Esophagus (tissue), 2 donors: ENCODE data around the gene RNASEL. TPM values are rescaled to one million over a fixed set of nuclear protein-coding genes. Genes with fewer than 3 reads are reported as not detected.
"Not testable (repeated sequence)": the region's sequence is repeated elsewhere in the genome, so short reads cannot be mapped to it uniquely, and the experiment has no call there.

Source experiments
- H3K27ac ChIP-seq, 2 donors: one replicate each; pipeline ENCODE4 v1.5.1; 2013; ENCODE audit warnings: low read depth in 2 of 2, mild to moderate bottlenecking in 2 of 2, inconsistent platforms in 1 of 2, low read length in 1 of 2, moderate library complexity in 1 of 2
- H3K27me3 ChIP-seq, 2 donors: one replicate each; pipeline ENCODE4 v1.6.1; 2013; ENCODE audit warnings: low read length in 2 of 2, control low read depth in 1 of 2, mild to moderate bottlenecking in 1 of 2; ENCODE audit not compliant: insufficient read depth in 2 of 2, control insufficient read depth in 1 of 2
- H3K36me3 ChIP-seq, 2 donors: one replicate each; pipeline ENCODE4 v1.6.1; 2013; ENCODE audit warnings: low read length in 1 of 2; ENCODE audit not compliant: control insufficient read depth in 2 of 2, insufficient read depth in 2 of 2
- H3K4me1 ChIP-seq, 2 donors: one replicate each; pipeline ENCODE4 v1.6.1; 2013; ENCODE audit warnings: low read length in 1 of 2; ENCODE audit not compliant: control insufficient read depth in 2 of 2, insufficient read depth in 2 of 2
- H3K4me3 ChIP-seq, 2 donors: one replicate each; pipeline ENCODE4 v1.5.1; 2013; ENCODE audit warnings: low read length in 2 of 2, mild to moderate bottlenecking in 2 of 2, low read depth in 1 of 2, moderate library complexity in 1 of 2
- H3K9me3 ChIP-seq, 2 donors: one replicate each; pipeline ENCODE4 v1.6.1; 2013; ENCODE audit warnings: mild to moderate bottlenecking in 2 of 2, low read depth in 1 of 2, low read length in 1 of 2, moderate library complexity in 1 of 2; ENCODE audit not compliant: control insufficient read depth in 2 of 2, insufficient read depth in 1 of 2
- WGBS, 2 donors: extraction: QIAGEN DNeasy Blood & Tissue Kit; methylation state at CpG; one replicate each; pipeline ENCODE4 v1.1.7; 2013; 5-methylcytosine and 5-hydroxymethylcytosine counted together
- polyA plus RNA-seq, 2 donors: library from polyadenylated mRNA; stranded (reverse); fragments of 200-250 nt; gene quantifications; one replicate each; pipeline ENCODE4 v1.2.3, GENCODE V29; 2013
- donor health status: healthy with polysubstance abuse.
- donor health status: Bipolar disorder and iron deficiency.

Gene RNASEL
- polyA plus RNA-seq, 2 donors = 3.8 to 5.8 TPM

- peaks cover 3 to 5% of the 10 kb centered on the region in 2 donors for H3K9me3 ChIP-seq
- no peak overlapping the region for H3K27ac ChIP-seq
- no peak overlapping the region for H3K4me3 ChIP-seq
- no peaks in the 10 kb centered on the region for H3K4me1 ChIP-seq
- no peaks in the 10 kb centered on the region for H3K36me3 ChIP-seq
- H3K27me3 ChIP-seq = no peaks in the 10 kb centered on the region
Observed at GRCh38 chr1:182556279-182556678, 32.8 kb downstream of the RNASEL start.

- no peak overlapping the region for H3K4me3 ChIP-seq
- no peaks in the 10 kb centered on the region for H3K4me1 ChIP-seq
- no peaks in the 10 kb centered on the region for H3K36me3 ChIP-seq
- H3K9me3 ChIP-seq = peaks cover 3 to 5% of the 10 kb centered on the region in 2 donors
- no peaks in the 10 kb centered on the region for H3K27me3 ChIP-seq
- H3K27ac ChIP-seq = no peak overlapping the region
- 81 to 85% methylated on average over 1 of the region's 1 CpG for WGBS, 2 donors
Observed at GRCh38 chr1:182555493-182555892, 33.6 kb downstream of the RNASEL start.

GRCh38 chr1:182552527-182552926, 36.5 kb downstream of the RNASEL start:
- peaks cover 3 to 5% of the 10 kb centered on the region in 2 donors for H3K9me3 ChIP-seq
- H3K27ac ChIP-seq = no peak overlapping the region
- 84 to 88% methylated on average over 2 of the region's 2 CpGs for WGBS, 2 donors
- no peaks in the 10 kb centered on the region for H3K27me3 ChIP-seq
- no peak overlapping the region for H3K4me3 ChIP-seq
- H3K4me1 ChIP-seq = no peaks in the 10 kb centered on the region
- H3K36me3 ChIP-seq = no peaks in the 10 kb centered on the region

GRCh38 chr1:182549811-182550210, 39.2 kb downstream of the RNASEL start:
- Histone ChIP-seq H3K27me3 (no peaks in the 10 kb centered on the region), H3K9me3 (peaks cover 3 to 5% of the 10 kb centered on the region in 2 donors), H3K4me3 (no peak overlapping the region), H3K4me1 (no peaks in the 10 kb centered on the region), H3K27ac (no peak overlapping the region), H3K36me3 (no peaks in the 10 kb centered on the region)
- WGBS, 2 donors = 31 to 33% methylated on average over 1 of the region's 1 CpG

- Histone ChIP-seq H3K36me3 (no peaks in the 10 kb centered on the region), H3K4me1 (no peaks in the 10 kb centered on the region), H3K27ac (no peak overlapping the region), H3K9me3 (peaks cover 3 to 5% of the 10 kb centered on the region in 2 donors), H3K27me3 (no peaks in the 10 kb centered on the region), H3K4me3 (no peak overlapping the region)
Observed at GRCh38 chr1:182549346-182549745, 39.7 kb downstream of the RNASEL start.

- Histone ChIP-seq H3K4me1 (no peaks in the 10 kb centered on the region), H3K27ac (no peak overlapping the region), H3K4me3 (no peak overlapping the region), H3K36me3 (no peaks in the 10 kb centered on the region), H3K27me3 (peaks cover 0 to 3% of the 10 kb centered on the region in 2 donors), H3K9me3 (peaks cover 0 to under 1% of the 10 kb centered on the region in 2 donors)
- WGBS, 2 donors = 84 to 92% methylated on average over 2 of the region's 2 CpGs
Observed at GRCh38 chr1:182533896-182534295, 55.2 kb downstream of the RNASEL start.

- H3K27me3 ChIP-seq, H3K4me1 ChIP-seq, H3K36me3 ChIP-seq, H3K27ac ChIP-seq, H3K4me3 ChIP-seq, H3K9me3 ChIP-seq: not testable (repeated sequence)
- 68 to 75% methylated on average over 5 of the region's 5 CpGs for WGBS, 2 donors
Observed at GRCh38 chr1:182528206-182528605, 60.9 kb downstream of the RNASEL start.

GRCh38 chr1:182527680-182528079, 61.4 kb downstream of the RNASEL start:
- no peaks in the 10 kb centered on the region for H3K36me3 ChIP-seq
- WGBS, 2 donors = 77 to 91% methylated on average over 2 of the region's 2 CpGs
- H3K27ac ChIP-seq = no peak overlapping the region
- H3K4me3 ChIP-seq = no peak overlapping the region
- H3K27me3 ChIP-seq = peaks cover 0 to 3% of the 10 kb centered on the region in 2 donors
- peaks cover 0 to 7% of the 10 kb centered on the region in 2 donors for H3K9me3 ChIP-seq
- H3K4me1 ChIP-seq = no peaks in the 10 kb centered on the region

GRCh38 chr1:182525342-182525741, 63.7 kb downstream of the RNASEL start:
- Histone ChIP-seq H3K27ac (no peak overlapping the region), H3K36me3 (no peaks in the 10 kb centered on the region), H3K9me3 (peaks cover 0 to 7% of the 10 kb centered on the region in 2 donors), H3K4me1 (no peaks in the 10 kb centered on the region), H3K27me3 (peaks cover 0 to 3% of the 10 kb centered on the region in 2 donors), H3K4me3 (no peak overlapping the region)
